Measurements from ENCODE around the gene FBXL7.
"Not testable (repeated sequence)": the region's sequence is repeated elsewhere in the genome, so short reads cannot be mapped to it uniquely, and the experiment has no call there.

FBXL7 gene

DNA sequence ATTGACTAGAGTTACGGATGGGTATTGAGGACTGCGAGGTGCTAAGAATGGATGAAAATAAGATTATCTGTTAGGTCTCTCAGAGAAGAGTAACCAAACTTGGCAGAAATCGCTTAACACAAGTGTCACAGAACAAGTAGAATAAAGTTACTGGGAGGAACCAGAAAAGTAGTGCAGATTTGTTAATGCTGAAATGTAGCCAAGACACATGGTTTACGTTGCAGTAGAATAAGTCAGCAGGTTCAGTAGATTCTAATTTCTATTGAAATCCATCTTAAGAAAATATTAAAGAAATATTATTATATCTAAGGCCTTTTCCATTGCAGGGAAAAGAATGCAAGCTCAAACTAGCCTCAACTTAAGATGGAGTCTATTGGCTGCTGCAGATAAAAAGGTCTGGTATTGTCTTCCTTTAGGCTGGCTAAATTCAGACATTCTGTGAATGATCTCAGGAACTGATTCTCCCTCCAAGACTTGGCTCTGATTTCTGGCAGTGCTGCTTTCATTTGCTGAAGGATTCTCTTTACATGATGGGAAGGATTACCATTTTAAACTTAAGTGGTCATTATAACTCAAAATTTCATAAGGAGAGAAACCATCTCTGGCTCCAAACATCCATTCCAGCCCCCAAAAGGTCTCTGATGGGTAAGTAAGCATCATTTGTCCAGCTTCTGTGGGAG is 364.7 kb downstream of the FBXL7 start:
- no peak overlapping the region for H3K27ac ChIP-seq (ENCODE audit: low read length)
- no peaks in the 10 kb centered on the region for H3K4me1 ChIP-seq (ENCODE audit: control insufficient read depth, low read depth, low read length)
- no peaks in the 10 kb centered on the region for H3K27me3 ChIP-seq (ENCODE audit: control insufficient read depth, insufficient read depth, low read length)
- no peak overlapping the region for H3K4me3 ChIP-seq (ENCODE audit: low read length)
- no peak overlapping the region for H3K9ac ChIP-seq (ENCODE audit: low read length)
- no peaks in the 10 kb centered on the region for H3K36me3 ChIP-seq (ENCODE audit: control insufficient read depth, low read depth, low read length)
- no peaks in the 10 kb centered on the region for H3K9me3 ChIP-seq (ENCODE audit: control insufficient read depth, low read depth, low read length)

DNA sequence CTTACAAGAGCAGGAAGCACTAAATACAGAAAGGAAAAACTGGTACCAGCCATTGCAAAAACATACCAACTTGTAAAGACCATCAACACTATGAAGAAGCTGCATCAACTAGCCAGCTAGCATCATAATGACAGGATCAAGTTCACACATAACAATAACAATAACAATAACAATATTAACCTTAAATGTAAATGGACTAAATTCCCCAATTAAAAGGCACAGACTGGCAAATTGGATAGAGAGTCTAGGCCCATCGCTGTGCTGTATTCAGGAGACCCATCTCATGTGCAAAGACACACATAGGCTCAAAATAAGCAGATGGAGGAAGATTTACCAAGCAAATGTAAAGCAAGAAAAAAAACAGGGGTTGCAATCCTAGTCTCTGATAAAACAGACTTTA is 372.3 kb downstream of the FBXL7 start:
- H3K9ac ChIP-seq (ENCODE audit: low read length); H3K9me3 ChIP-seq (ENCODE audit: control insufficient read depth, low read depth, low read length); H3K4me3 ChIP-seq (ENCODE audit: low read length); H3K27ac ChIP-seq (ENCODE audit: low read length); H3K36me3 ChIP-seq (ENCODE audit: control insufficient read depth, low read depth, low read length); H3K4me1 ChIP-seq (ENCODE audit: control insufficient read depth, low read depth, low read length); H3K27me3 ChIP-seq (ENCODE audit: control insufficient read depth, insufficient read depth, low read length): not testable (repeated sequence)

DNA sequence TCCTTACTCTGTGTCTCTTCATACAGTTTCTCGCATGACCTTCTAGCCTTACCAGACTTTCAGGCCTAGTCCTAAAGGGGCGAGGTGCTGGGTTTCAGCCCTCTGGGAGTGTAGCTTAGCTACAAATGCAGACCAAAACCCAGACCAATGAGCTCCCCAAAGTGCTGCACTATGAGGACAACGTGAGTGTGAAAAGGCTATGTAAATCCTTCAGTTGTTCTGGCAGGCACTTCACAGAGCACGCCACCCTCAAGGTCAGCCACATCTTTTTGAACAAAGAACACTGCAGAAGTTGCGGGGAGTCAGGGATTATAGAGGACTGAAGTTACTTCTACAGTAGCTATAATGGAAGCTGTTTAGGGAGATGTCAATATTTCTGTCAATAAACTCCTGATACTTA is 377.9 kb downstream of the FBXL7 start:
- H3K36me3 ChIP-seq (ENCODE audit: control insufficient read depth, low read depth, low read length) = no peaks in the 10 kb centered on the region
- H3K27ac ChIP-seq (ENCODE audit: low read length) = no peak overlapping the region
- no peak overlapping the region for H3K4me3 ChIP-seq (ENCODE audit: low read length)
- no peak overlapping the region for H3K9ac ChIP-seq (ENCODE audit: low read length)
- no peaks in the 10 kb centered on the region for H3K9me3 ChIP-seq (ENCODE audit: control insufficient read depth, low read depth, low read length)
- H3K4me1 ChIP-seq (ENCODE audit: control insufficient read depth, low read depth, low read length) = no peaks in the 10 kb centered on the region
- H3K27me3 ChIP-seq (ENCODE audit: control insufficient read depth, insufficient read depth, low read length) = no peaks in the 10 kb centered on the region

DNA sequence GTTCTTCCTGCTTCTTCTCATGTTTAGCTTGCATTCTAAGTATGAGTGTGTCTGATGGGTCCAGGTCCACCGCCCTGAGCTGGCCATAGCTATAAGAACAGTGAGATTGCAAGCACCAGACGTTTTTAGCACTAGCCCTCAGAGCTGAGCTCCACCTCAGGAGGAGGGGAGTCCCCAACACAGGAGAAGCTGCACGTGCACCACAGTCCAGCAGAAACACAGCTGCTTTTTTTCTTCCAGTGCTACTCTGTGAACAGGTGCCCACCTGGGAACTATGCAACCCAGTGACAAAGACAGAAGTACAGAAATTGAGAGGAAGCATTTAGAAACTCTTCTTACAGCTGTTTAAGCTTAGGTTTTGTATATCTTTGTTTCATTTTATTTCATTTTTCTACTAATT is 380.2 kb downstream of the FBXL7 start:
- H3K36me3 ChIP-seq (ENCODE audit: control insufficient read depth, low read depth, low read length) = no peaks in the 10 kb centered on the region
- H3K4me1 ChIP-seq (ENCODE audit: control insufficient read depth, low read depth, low read length) = no peaks in the 10 kb centered on the region
- H3K4me3 ChIP-seq (ENCODE audit: low read length) = no peak overlapping the region
- H3K9ac ChIP-seq (ENCODE audit: low read length) = no peak overlapping the region
- H3K27me3 ChIP-seq (ENCODE audit: control insufficient read depth, insufficient read depth, low read length) = no peaks in the 10 kb centered on the region
- no peaks in the 10 kb centered on the region for H3K9me3 ChIP-seq (ENCODE audit: control insufficient read depth, low read depth, low read length)
- H3K27ac ChIP-seq (ENCODE audit: low read length) = no peak overlapping the region

DNA sequence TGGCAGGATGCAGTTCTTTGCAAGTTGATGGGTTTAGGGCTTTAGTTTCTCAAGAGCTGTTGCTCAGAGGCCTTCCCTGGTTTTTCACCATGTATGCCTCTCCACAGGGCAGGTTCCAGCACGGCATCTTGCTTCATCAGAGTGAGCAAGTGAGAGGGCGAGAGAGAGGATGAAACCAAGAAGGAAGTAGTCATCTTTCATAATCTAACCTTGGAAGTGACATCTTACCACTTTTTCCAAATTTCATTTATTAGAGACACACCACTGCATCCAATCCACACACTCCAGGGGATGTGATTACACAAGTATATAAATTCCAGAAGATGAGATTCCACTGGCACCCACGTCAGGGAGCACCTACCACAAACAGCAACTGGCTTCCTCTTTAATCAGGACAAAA is 385.2 kb downstream of the FBXL7 start:
- H3K27me3 ChIP-seq (ENCODE audit: control insufficient read depth, insufficient read depth, low read length) = no peaks in the 10 kb centered on the region
- H3K9ac ChIP-seq (ENCODE audit: low read length) = no peak overlapping the region
- no peaks in the 10 kb centered on the region for H3K4me1 ChIP-seq (ENCODE audit: control insufficient read depth, low read depth, low read length)
- no peaks in the 10 kb centered on the region for H3K9me3 ChIP-seq (ENCODE audit: control insufficient read depth, low read depth, low read length)
- no peak overlapping the region for H3K4me3 ChIP-seq (ENCODE audit: low read length)
- H3K36me3 ChIP-seq (ENCODE audit: control insufficient read depth, low read depth, low read length) = no peaks in the 10 kb centered on the region
- no peak overlapping the region for H3K27ac ChIP-seq (ENCODE audit: low read length)

DNA sequence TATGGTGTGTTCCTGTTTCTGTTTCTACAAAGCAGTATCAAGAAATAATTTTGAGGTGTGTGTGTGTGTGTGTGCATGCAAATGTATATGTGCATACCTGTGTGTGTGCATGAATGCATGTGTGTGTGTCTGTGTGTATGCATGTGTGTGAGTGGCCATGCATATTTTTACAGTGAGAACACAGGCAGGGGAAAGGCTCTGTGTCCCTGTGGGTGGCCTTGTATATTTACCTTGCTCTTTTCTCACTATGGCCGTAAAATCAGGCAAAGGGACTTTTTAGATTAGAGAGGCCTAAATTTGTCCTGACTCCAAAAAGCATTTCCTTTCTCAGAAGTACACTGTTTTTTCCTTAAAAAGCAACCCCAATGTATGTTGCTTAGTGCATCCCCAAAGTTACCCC is 386.2 kb downstream of the FBXL7 start:
- H3K36me3 ChIP-seq (ENCODE audit: control insufficient read depth, low read depth, low read length) = no peaks in the 10 kb centered on the region
- H3K4me3 ChIP-seq (ENCODE audit: low read length) = no peak overlapping the region
- no peaks in the 10 kb centered on the region for H3K9me3 ChIP-seq (ENCODE audit: control insufficient read depth, low read depth, low read length)
- no peak overlapping the region for H3K9ac ChIP-seq (ENCODE audit: low read length)
- H3K27ac ChIP-seq (ENCODE audit: low read length) = no peak overlapping the region
- H3K27me3 ChIP-seq (ENCODE audit: control insufficient read depth, insufficient read depth, low read length) = no peaks in the 10 kb centered on the region
- no peaks in the 10 kb centered on the region for H3K4me1 ChIP-seq (ENCODE audit: control insufficient read depth, low read depth, low read length)

DNA sequence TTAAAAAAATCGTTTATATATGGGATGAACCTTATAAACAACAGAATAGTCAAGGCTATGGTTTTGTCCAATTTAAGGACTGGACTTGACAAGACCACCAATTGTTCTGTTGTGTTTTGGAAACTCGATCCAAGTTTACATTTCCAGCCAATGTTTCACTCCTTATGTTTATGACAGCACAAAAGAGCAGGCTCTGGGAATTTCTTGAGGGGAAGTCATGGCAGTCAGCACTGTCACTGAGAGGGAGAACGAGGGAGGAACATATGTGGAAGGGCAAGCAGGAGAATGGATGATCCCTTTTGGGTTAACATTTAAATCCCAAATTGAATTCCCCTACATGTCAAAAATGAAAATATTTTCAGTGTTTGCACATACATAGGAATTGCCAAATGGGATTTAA is 387.1 kb downstream of the FBXL7 start:
- Histone ChIP-seq H3K27ac (ENCODE audit: low read length) (no peak overlapping the region), H3K9ac (ENCODE audit: low read length) (no peak overlapping the region), H3K4me1 (ENCODE audit: control insufficient read depth, low read depth, low read length) (no peaks in the 10 kb centered on the region), H3K36me3 (ENCODE audit: control insufficient read depth, low read depth, low read length) (no peaks in the 10 kb centered on the region), H3K4me3 (ENCODE audit: low read length) (no peak overlapping the region), H3K9me3 (ENCODE audit: control insufficient read depth, low read depth, low read length) (no peaks in the 10 kb centered on the region), H3K27me3 (ENCODE audit: control insufficient read depth, insufficient read depth, low read length) (no peaks in the 10 kb centered on the region)

DNA sequence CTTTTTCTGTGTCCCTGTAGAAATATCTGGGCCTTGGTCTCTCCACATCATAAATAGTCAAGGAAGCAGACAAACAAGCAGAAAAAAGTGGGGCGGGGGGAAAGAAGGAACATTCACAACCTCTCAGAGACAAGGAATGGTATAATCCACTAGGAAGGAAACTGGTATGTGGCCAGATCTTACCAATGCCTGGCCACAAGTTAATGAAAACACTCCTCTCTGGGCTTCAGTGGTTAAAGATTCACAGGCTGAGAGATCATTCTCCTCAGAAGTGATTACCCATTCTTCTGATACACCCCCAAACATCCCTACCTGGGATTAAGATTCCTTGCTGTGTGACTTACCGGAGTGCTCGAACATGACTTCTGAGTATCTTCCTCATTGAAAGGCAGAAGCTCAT is 389.0 kb downstream of the FBXL7 start:
- Histone ChIP-seq H3K9me3 (ENCODE audit: control insufficient read depth, low read depth, low read length) (no peaks in the 10 kb centered on the region), H3K27me3 (ENCODE audit: control insufficient read depth, insufficient read depth, low read length) (no peaks in the 10 kb centered on the region), H3K27ac (ENCODE audit: low read length) (no peak overlapping the region)

DNA sequence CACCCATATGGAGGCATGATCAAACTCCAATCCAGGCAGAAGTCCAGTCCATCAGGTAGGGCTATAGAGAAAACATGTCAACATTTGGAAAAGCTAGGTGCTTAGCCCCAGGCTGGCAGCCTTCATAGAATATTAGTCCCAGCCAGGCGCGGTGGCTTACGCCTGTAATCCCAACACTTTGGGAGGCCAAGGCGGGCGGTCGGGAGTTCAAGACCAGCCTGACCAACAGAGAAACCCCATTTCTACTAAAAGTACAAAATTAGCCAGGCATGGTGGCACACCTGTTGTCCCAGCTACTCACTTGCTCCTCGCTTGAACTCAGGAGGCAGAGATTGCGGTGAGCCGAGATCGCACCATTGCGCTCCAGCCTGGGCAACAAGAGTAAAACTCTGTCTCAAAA is 393.9 kb downstream of the FBXL7 start:
- no peaks in the 10 kb centered on the region for H3K36me3 ChIP-seq (ENCODE audit: control insufficient read depth, low read depth, low read length)
- H3K27ac ChIP-seq (ENCODE audit: low read length) = no peak overlapping the region
- H3K4me3 ChIP-seq (ENCODE audit: low read length) = no peak overlapping the region
- peaks cover 3% of the 10 kb centered on the region for H3K4me1 ChIP-seq (ENCODE audit: control insufficient read depth, low read depth, low read length)
- H3K9ac ChIP-seq (ENCODE audit: low read length) = no peak overlapping the region
- H3K9me3 ChIP-seq (ENCODE audit: control insufficient read depth, low read depth, low read length) = no peaks in the 10 kb centered on the region
- no peaks in the 10 kb centered on the region for H3K27me3 ChIP-seq (ENCODE audit: control insufficient read depth, insufficient read depth, low read length)

More for the DNA sequence above, 389.0 kb downstream of the FBXL7 start:
- Histone ChIP-seq H3K36me3 (ENCODE audit: control insufficient read depth, low read depth, low read length) (no peaks in the 10 kb centered on the region), H3K4me3 (ENCODE audit: low read length) (no peak overlapping the region), H3K4me1 (ENCODE audit: control insufficient read depth, low read depth, low read length) (no peaks in the 10 kb centered on the region), H3K9ac (ENCODE audit: low read length) (no peak overlapping the region)

DNA sequence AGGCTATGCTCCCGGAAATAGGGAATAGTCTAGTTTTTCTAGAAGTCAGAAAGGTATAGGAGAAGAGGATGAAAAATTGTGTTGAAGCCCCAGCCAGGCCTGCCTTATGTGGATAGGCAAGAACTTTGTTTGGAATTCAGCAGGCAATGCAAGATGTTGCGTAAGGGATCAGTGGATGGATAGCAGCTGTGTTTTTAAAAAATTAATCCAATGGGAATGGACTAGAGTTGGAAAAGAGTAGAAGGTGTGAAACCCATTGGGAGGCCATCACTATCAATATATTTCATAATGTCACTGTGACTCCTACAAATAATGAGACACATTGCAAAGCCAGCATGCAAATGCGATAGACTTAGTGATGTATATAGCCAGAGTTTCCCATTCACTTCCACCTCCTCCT is 397.7 kb downstream of the FBXL7 start:
- Histone ChIP-seq H3K4me3 (ENCODE audit: low read length) (no peak overlapping the region), H3K4me1 (ENCODE audit: control insufficient read depth, low read depth, low read length) (peaks cover 3% of the 10 kb centered on the region), H3K27me3 (ENCODE audit: control insufficient read depth, insufficient read depth, low read length) (no peaks in the 10 kb centered on the region), H3K36me3 (ENCODE audit: control insufficient read depth, low read depth, low read length) (no peaks in the 10 kb centered on the region), H3K9me3 (ENCODE audit: control insufficient read depth, low read depth, low read length) (no peaks in the 10 kb centered on the region), H3K9ac (ENCODE audit: low read length) (no peak overlapping the region), H3K27ac (ENCODE audit: low read length) (no peak overlapping the region)

DNA sequence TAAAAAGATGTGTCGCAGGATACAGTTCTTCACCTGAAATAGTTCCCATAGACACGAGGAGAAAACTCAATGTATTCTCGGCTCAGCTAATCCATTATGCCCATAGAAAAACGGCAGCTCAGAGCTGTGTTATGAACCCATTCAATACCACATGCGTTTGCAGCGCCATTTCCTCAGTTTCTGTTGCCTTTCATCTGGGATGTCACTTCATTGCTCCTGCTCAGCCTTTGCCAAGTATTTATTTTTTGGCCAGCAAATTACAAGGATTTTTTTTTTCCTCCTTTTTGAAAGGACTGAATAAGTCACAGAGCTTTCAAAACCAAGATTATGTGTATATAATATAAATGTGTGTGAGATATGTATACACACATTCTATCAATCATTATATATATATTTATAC is 398.7 kb downstream of the FBXL7 start:
- peaks cover 3% of the 10 kb centered on the region for H3K4me1 ChIP-seq (ENCODE audit: control insufficient read depth, low read depth, low read length)
- no peak overlapping the region for H3K27ac ChIP-seq (ENCODE audit: low read length)
- no peaks in the 10 kb centered on the region for H3K36me3 ChIP-seq (ENCODE audit: control insufficient read depth, low read depth, low read length)
- H3K9ac ChIP-seq (ENCODE audit: low read length) = no peak overlapping the region
- no peak overlapping the region for H3K4me3 ChIP-seq (ENCODE audit: low read length)
- H3K9me3 ChIP-seq (ENCODE audit: control insufficient read depth, low read depth, low read length) = no peaks in the 10 kb centered on the region
- H3K27me3 ChIP-seq (ENCODE audit: control insufficient read depth, insufficient read depth, low read length) = no peaks in the 10 kb centered on the region

DNA sequence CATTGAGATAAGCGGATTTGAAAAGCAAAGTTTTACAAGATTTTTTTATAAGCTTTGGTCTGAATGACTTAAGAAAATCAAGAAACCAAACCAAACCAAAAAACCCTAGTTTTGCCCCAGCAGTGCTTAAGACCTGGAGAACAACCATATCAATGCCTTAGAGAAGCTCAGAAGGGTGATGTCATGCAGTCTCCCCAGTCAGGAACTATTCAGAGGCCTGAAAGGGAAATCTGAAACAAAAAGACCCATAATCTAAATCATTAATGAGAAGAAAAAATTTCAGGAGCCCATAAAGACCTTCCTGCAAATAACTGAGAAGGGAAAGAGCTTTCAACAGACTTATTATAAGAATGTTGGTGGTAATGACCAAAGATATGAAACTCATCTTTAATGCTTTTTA is 399.5 kb downstream of the FBXL7 start:
- H3K36me3 ChIP-seq (ENCODE audit: control insufficient read depth, low read depth, low read length) = no peaks in the 10 kb centered on the region
- no peak overlapping the region for H3K9ac ChIP-seq (ENCODE audit: low read length)
- H3K4me1 ChIP-seq (ENCODE audit: control insufficient read depth, low read depth, low read length) = peaks cover 3% of the 10 kb centered on the region
- H3K9me3 ChIP-seq (ENCODE audit: control insufficient read depth, low read depth, low read length) = no peaks in the 10 kb centered on the region
- H3K4me3 ChIP-seq (ENCODE audit: low read length) = no peak overlapping the region
- no peak overlapping the region for H3K27ac ChIP-seq (ENCODE audit: low read length)
- no peaks in the 10 kb centered on the region for H3K27me3 ChIP-seq (ENCODE audit: control insufficient read depth, insufficient read depth, low read length)

Measured in iPS-18a (cell line).